Bronchial epithelial cell (primary cell): ENCODE data around the gene C9orf78. TPM values are rescaled to one million over a fixed set of nuclear protein-coding genes. Genes with fewer than 3 reads are reported as not detected.
A peak's percentile ranks its signal among the peaks of the same experiment; 100 is the strongest.

Experiments
- DNase-seq: peaks from one replicate; pipeline ENCODE4 v3.0.0-alpha.2; 2010; ENCODE audit warnings: low read depth
- FAIRE-seq: peaks from 2 replicates; lab custom pipeline; 2011; peaks lifted over from hg19 to GRCh38; lab: Jason Lieb, UNC
- H3K27me3 ChIP-seq: 2 replicates; pipeline ENCODE4 v1.5.1; 2011; ENCODE audit warnings: low read length; ENCODE audit not compliant: control insufficient read depth, insufficient read depth
- H3K36me3 ChIP-seq: 2 replicates; pipeline ENCODE4 v1.5.1; 2011; ENCODE audit warnings: low read length; ENCODE audit not compliant: control insufficient read depth, insufficient read depth
- H3K4me3 ChIP-seq: 2 replicates; pipeline ENCODE4 v1.5.1; 2011; ENCODE audit warnings: mild to moderate bottlenecking, low read depth, low read length, control low read depth
- CTCF ChIP-seq: IDR thresholded peaks from 2 replicates; pipeline ENCODE4 v1.5.1; 2011; ENCODE audit warnings: mild to moderate bottlenecking, moderate library complexity, low read length, control low read depth, inconsistent platforms; ENCODE audit not compliant: insufficient read depth, severe bottlenecking
- total RNA-seq: library from RNA; depleted of rRNA; stranded (reverse); fragments of >200 nt; gene quantifications from 2 replicates; pipeline ENCODE4 v1.2.1, GENCODE V29; 2014

Gene C9orf78
- total RNA-seq, 1 donor from 2014 or later = 65.8 TPM

- peaks cover 5% of the 10 kb centered on the region for H3K36me3 ChIP-seq
- no peak for FAIRE-seq
- DNase-seq = peak; percentile 18
- no peak for TF ChIP-seq CTCF
- H3K4me3 ChIP-seq = no peak overlapping the region
- H3K27me3 ChIP-seq = no peaks in the 10 kb centered on the region
Measured at GRCh38 chr9:129868872-129869486, 33.9 kb upstream of the C9orf78 start.

- peaks cover 5% of the 10 kb centered on the region for H3K36me3 ChIP-seq
- no peaks in the 10 kb centered on the region for H3K27me3 ChIP-seq
- FAIRE-seq (no peak), DNase-seq (no peak)
- H3K4me3 ChIP-seq = no peak overlapping the region
- no peak for TF ChIP-seq CTCF
Measured at GRCh38 chr9:129868023-129868871, 33.2 kb upstream of the C9orf78 start.

GRCh38 chr9:129867136-129868022 lies 32.3 kb upstream of the C9orf78 start:
- FAIRE-seq (no peak), DNase-seq (no peak)
- Histone ChIP-seq H3K36me3 (peaks cover 5% of the 10 kb centered on the region), H3K27me3 (no peaks in the 10 kb centered on the region), H3K4me3 (no peak overlapping the region)
- no peak for TF ChIP-seq CTCF

GRCh38 chr9:129866394-129867135 lies 31.5 kb upstream of the C9orf78 start:
- peaks cover 5% of the 10 kb centered on the region for H3K36me3 ChIP-seq
- no peak for FAIRE-seq

More at GRCh38 chr9:129866394-129867135, 31.5 kb upstream of the C9orf78 start:
- TF ChIP-seq CTCF = no peak
- no peaks in the 10 kb centered on the region for H3K27me3 ChIP-seq
- DNase-seq = no peak
- H3K4me3 ChIP-seq = no peak overlapping the region
